Measurements from ENCODE around the gene ESRRG. TPM values are rescaled to one million over a fixed set of nuclear protein-coding genes. Genes with fewer than 3 reads are reported as not detected.
"Not testable (repeated sequence)": the region's sequence is repeated elsewhere in the genome, so short reads cannot be mapped to it uniquely, and the experiment has no call there.

The ESRRG gene
- total RNA-seq, 4 donors from 2014 or later: 13.4 to 24.8 (median 18.9) TPM

- 90 to 96% methylated on average over 2 of the region's 2 CpGs for WGBS, 2 donors
These were observed 187.5 kb downstream of the ESRRG start for GRCh38 chr1:216535751-216536150.

GRCh38 chr1:216535059-216535458 is 188.2 kb downstream of the ESRRG start:
- intact Hi-C loops (cut with DNase I): no loop called here
- Histone ChIP-seq H3K27me3 (no peaks in the 10 kb centered on the region), H3K4me1 (no peaks in the 10 kb centered on the region), H3K27ac (no peak overlapping the region), H3K4me3 (replicated peaks in 1 of 3) (no peak overlapping the region), H3K36me3 (no peaks in the 10 kb centered on the region), H3K9me3 (no peaks in the 10 kb centered on the region)
- WGBS, 2 donors: 76 to 81% methylated on average over 1 of the region's 1 CpG
- TF ChIP-seq CTCF (IDR thresholded peaks at IDR 0.05) (no peak), POLR2A (IDR thresholded peaks at IDR 0.05) (no peak)
- no peak for DNase-seq

More at GRCh38 chr1:216535751-216536150, 187.5 kb downstream of the ESRRG start:
- intact Hi-C loops (cut with DNase I): no loop called here
- H3K4me3 ChIP-seq (replicated peaks in 1 of 3): no peak overlapping the region
- no peaks in the 10 kb centered on the region for H3K4me1 ChIP-seq
- H3K27ac ChIP-seq: no peak overlapping the region
- no peak for DNase-seq
- H3K9me3 ChIP-seq: no peaks in the 10 kb centered on the region
- TF ChIP-seq POLR2A (IDR thresholded peaks at IDR 0.05) (no peak), CTCF (IDR thresholded peaks at IDR 0.05) (no peak)
- H3K36me3 ChIP-seq: no peaks in the 10 kb centered on the region
- H3K27me3 ChIP-seq: no peaks in the 10 kb centered on the region

- intact Hi-C loops (cut with DNase I): no loop called here
- H3K36me3 ChIP-seq: no peaks in the 10 kb centered on the region
- no peaks in the 10 kb centered on the region for H3K27me3 ChIP-seq
- TF ChIP-seq POLR2A (IDR thresholded peaks at IDR 0.05): no peak
- no peak for TF ChIP-seq CTCF (IDR thresholded peaks at IDR 0.05)
- no peaks in the 10 kb centered on the region for H3K9me3 ChIP-seq
- WGBS, 2 donors: 93 to 94% methylated on average over 4 of the region's 4 CpGs
- DNase-seq: no peak
- no peak overlapping the region for H3K4me3 ChIP-seq (replicated peaks in 1 of 3)
- H3K27ac ChIP-seq: no peak overlapping the region
- no peaks in the 10 kb centered on the region for H3K4me1 ChIP-seq
These were observed 189.5 kb downstream of the ESRRG start for GRCh38 chr1:216533776-216534175.

GRCh38 chr1:216532251-216532798 is 190.9 kb downstream of the ESRRG start:
- TF ChIP-seq CTCF (IDR thresholded peaks at IDR 0.05): no peak
- TF ChIP-seq POLR2A (IDR thresholded peaks at IDR 0.05): no peak
- WGBS, 2 donors: 94 to 95% methylated on average over 9 of the region's 9 CpGs
- Histone ChIP-seq H3K4me3 (replicated peaks in 1 of 3) (no peak overlapping the region), H3K36me3 (no peaks in the 10 kb centered on the region), H3K4me1 (no peaks in the 10 kb centered on the region), H3K27me3 (no peaks in the 10 kb centered on the region), H3K9me3 (no peaks in the 10 kb centered on the region), H3K27ac (no peak overlapping the region)
- DNase-seq: no peak
- intact Hi-C loops (cut with DNase I): no loop called here

- no peak for TF ChIP-seq POLR2A (IDR thresholded peaks at IDR 0.05)
- no peak for TF ChIP-seq CTCF (IDR thresholded peaks at IDR 0.05)
- Histone ChIP-seq H3K27ac (no peak overlapping the region), H3K4me1 (no peaks in the 10 kb centered on the region), H3K36me3 (no peaks in the 10 kb centered on the region), H3K27me3 (no peaks in the 10 kb centered on the region), H3K9me3 (no peaks in the 10 kb centered on the region), H3K4me3 (replicated peaks in 1 of 3) (no peak overlapping the region)
- no peak for DNase-seq
- WGBS, 2 donors: 53 to 59% methylated on average over 12 of the region's 12 CpGs
- intact Hi-C loops (cut with DNase I): no loop called here
These were observed 191.7 kb downstream of the ESRRG start for GRCh38 chr1:216531263-216532239.

GRCh38 chr1:216529851-216530250 is 193.4 kb downstream of the ESRRG start:
- H3K9me3 ChIP-seq; H3K36me3 ChIP-seq; H3K27me3 ChIP-seq; H3K4me1 ChIP-seq; H3K4me3 ChIP-seq (replicated peaks in 1 of 3); H3K27ac ChIP-seq; intact Hi-C loops (cut with DNase I); DNase-seq: not testable (repeated sequence)
- 80 to 98% methylated on average over 3 of the region's 3 CpGs for WGBS, 2 donors

Data from thyroid gland (tissue), 4 donors.